ENCODE data around the gene RTRAF.

RTRAF gene

DNA sequence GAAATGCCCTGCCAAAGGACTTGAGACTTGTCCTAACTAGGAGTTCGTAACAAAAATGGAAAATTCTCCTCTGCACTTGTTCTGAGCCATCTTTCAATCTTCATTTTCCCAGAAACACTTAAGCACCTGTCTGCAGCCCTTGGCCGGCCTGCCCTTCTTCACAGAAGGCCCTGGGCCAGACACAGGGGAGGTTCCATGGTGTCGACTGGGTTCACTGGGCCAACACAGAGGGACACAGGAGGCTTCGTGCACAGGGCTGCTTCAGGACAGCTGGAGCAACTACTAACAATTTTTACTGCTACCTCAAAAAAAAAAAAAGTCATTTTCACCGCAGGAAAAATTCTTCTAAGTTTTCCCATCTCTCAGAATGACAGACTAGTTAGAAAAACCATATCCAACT lies 59.9 kb downstream of the RTRAF start:
- no peak for DNase-seq (ENCODE audit: low read depth in 2 of 2)

DNA sequence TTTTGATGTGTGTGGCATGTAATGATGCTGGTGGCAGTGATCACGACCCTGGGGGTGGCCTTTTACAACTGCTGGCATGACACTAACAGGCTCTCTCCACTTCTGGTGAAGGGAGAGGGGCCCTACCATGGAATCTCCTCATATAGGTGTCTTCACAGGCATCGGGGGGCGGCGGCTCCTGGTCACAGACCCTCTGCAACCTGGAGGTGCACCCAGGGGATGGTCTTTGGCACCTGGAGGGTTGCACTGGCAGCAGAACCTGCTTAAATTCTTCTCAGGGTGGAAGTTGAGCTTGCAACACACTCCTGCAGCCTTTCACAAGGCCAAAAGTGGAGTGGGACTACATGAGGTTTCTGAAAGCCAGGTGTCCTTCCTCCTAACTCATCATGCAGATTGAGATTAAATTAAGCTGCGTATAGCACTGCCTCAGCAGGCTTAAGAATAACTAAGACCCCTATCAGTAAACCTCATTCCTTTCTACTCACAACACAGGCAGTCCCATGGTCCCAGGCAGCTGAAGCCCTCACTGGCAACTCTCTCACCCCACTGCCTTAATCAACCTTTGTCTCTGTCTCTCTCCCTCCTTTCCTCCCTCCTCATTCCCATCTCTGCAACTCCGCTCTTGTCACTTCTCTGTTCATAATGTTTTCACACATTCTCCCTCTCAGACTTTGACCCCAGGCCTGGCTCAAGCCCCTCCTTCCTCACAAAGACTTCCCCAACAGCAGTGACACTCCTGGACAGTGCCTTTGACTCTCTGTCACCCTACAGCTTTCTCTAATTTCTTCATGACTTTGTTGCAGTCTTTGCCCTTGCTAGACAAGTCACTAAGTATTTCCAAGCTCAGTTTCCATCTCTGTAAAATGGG lies 60.6 kb downstream of the RTRAF start:
- no peak for DNase-seq (ENCODE audit: low read depth in 2 of 2)

- DNase-seq (ENCODE audit: low read depth in 2 of 2) = no peak
Measured at GRCh38 chr14:52051251-52051650, 61.9 kb downstream of the RTRAF start.

DNA sequence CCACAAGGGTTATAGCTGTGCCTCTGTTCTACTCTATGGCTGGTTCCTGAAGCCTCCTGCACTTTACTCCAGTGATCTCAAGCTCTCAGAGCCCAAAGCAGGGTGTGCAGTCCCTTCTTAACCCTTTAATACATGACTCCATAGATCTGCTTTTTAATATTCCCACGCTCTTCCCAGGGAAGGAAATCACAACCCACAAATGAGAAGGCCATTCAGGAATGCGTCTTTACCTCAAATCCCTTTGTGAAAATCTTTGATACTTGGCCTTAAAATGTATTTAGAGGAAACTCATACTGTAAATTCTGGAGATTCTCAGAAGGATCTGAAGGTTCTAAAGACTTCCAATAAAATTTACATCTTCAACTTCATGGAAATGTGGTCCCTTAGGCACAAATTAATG lies 62.5 kb downstream of the RTRAF start:
- no peak for DNase-seq (ENCODE audit: low read depth in 2 of 2)

DNA sequence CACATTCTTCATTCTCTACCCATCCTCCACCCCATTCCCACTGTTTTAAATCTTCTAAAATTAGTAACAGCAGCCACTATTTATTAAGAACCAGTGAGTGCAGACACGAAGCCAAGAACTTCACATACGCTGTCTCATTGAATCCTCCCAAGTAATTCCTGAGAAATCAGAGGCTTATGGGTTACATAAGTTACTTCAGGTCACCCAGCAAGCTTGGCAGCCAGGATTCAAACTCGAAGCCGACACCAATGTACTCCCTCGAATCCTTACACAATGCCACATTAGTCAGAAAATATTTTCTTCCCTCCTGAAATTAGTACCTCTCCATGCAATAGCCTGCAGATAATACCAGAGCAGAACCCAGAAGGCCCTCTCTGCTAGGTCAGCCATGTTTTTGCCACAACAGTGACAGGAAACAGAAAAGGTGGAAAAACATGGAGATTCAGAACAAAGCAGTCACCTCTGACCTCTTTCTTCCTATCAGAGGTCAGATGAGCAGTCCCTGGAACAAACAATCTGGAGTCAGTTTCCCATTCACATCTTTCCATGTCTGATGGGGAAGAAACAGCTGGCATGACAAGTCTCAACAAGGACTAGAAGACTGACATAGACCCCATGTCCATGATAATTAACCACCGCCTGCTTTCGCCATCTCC lies 63.1 kb downstream of the RTRAF start:
- DNase-seq (ENCODE audit: low read depth in 2 of 2) = no peak

GRCh38 chr14:52053044-52053443 lies 63.7 kb downstream of the RTRAF start:
- DNase-seq (ENCODE audit: low read depth in 2 of 2) = no peak

- no peak for DNase-seq (ENCODE audit: low read depth in 2 of 2)
Measured at GRCh38 chr14:52054678-52055077, 65.3 kb downstream of the RTRAF start.

- DNase-seq (ENCODE audit: low read depth in 2 of 2) = no peak
Measured at GRCh38 chr14:52055167-52055566, 65.8 kb downstream of the RTRAF start.

- DNase-seq (ENCODE audit: low read depth in 2 of 2) = no peak
Measured at GRCh38 chr14:52058341-52058740, 69.0 kb downstream of the RTRAF start.

GRCh38 chr14:52059649-52060048 lies 70.3 kb downstream of the RTRAF start:
- DNase-seq (ENCODE audit: low read depth in 2 of 2) = no peak

DNA sequence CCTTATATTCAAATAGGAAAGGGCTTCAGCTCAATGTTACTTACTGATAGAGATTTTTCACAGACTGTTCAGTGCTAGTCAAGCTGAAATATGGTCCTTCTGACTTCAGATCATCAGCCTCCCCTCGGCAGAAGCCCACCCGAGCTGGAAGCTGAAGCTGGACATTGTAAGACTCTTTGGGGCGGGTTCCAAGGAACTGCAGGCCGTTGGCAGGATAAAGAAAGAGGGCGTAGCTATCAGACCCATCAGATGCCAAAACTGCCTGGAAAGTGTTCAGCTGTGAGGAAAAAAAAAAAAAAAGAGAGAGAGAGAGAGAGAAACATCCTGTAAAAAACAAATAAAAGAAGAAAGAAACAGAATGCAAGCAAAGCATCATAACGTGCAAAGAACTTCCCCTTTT lies 70.7 kb downstream of the RTRAF start:
- DNase-seq (ENCODE audit: low read depth in 2 of 2) = no peak

All from stimulated activated CD4-positive, alpha-beta T cell treated with anti-CD3 and anti-CD28 coated beads, Interleukin-15, amount 100 ng/mL, for 48 hours (primary cell).